HG02943 (cell line): ENCODE results near the gene SYNPO2.
"Not testable (repeated sequence)": the region's sequence is repeated elsewhere in the genome, so short reads cannot be mapped to it uniquely, and the experiment has no call there.

Source experiments
- ATAC-seq: cut with Tn5 transposase; IDR thresholded peaks from one replicate; pipeline ENCODE4 v1.9.1; 2021; ENCODE audit warnings: mild to moderate bottlenecking, low read depth, moderate library complexity; ENCODE audit not compliant: unreplicated experiment

SYNPO2 gene

GRCh38 chr4:119046263-119046662 is 157.6 kb downstream of the SYNPO2 start:
- no peak for ATAC-seq

GRCh38 chr4:119047059-119047458 is 158.4 kb downstream of the SYNPO2 start:
- ATAC-seq: not testable (repeated sequence)

GRCh38 chr4:119048446-119048845 is 159.8 kb downstream of the SYNPO2 start:
- ATAC-seq: no peak

- no peak for ATAC-seq
Measured at GRCh38 chr4:119049342-119049741, 160.7 kb downstream of the SYNPO2 start.

GRCh38 chr4:119050527-119051090 is 162.0 kb downstream of the SYNPO2 start:
- no peak for ATAC-seq

- ATAC-seq: no peak
Measured at GRCh38 chr4:119053245-119053644, 164.6 kb downstream of the SYNPO2 start.

GRCh38 chr4:119053997-119054396 is 165.3 kb downstream of the SYNPO2 start:
- no peak for ATAC-seq

GRCh38 chr4:119057417-119057816 is 168.8 kb downstream of the SYNPO2 start:
- ATAC-seq: no peak

- no peak for ATAC-seq
Measured at GRCh38 chr4:119059221-119059620, 170.6 kb downstream of the SYNPO2 start.

GRCh38 chr4:119067125-119067524 is 178.5 kb downstream of the SYNPO2 start:
- not testable (repeated sequence) for ATAC-seq

- ATAC-seq: not testable (repeated sequence)
Measured at GRCh38 chr4:119067670-119068360, 179.2 kb downstream of the SYNPO2 start.

GRCh38 chr4:119068529-119068962 is 179.9 kb downstream of the SYNPO2 start:
- no peak for ATAC-seq

- ATAC-seq: no peak
Measured at GRCh38 chr4:119070301-119070700, 181.6 kb downstream of the SYNPO2 start.

- ATAC-seq: no peak
Measured at GRCh38 chr4:119080721-119081541, 192.3 kb downstream of the SYNPO2 start.

- no peak for ATAC-seq
Measured at GRCh38 chr4:119081542-119081859, 192.8 kb downstream of the SYNPO2 start.

- ATAC-seq: no peak
Measured at GRCh38 chr4:119081943-119082342, 193.3 kb downstream of the SYNPO2 start.

- ATAC-seq: no peak
Measured at GRCh38 chr4:119082661-119083060, 194.0 kb downstream of the SYNPO2 start.

- ATAC-seq: no peak
Measured at GRCh38 chr4:119084513-119084912, 195.9 kb downstream of the SYNPO2 start.

- ATAC-seq: no peak
Measured at GRCh38 chr4:119087121-119087520, 198.5 kb downstream of the SYNPO2 start.

- ATAC-seq: no peak
Measured at GRCh38 chr4:119087656-119088055, 199.0 kb downstream of the SYNPO2 start.

GRCh38 chr4:119093042-119093827 is 204.6 kb downstream of the SYNPO2 start:
- ATAC-seq: no peak
